Stimulated activated CD8-positive, alpha-beta memory T cell treated with anti-CD3 and anti-CD28 coated beads, Interleukin-15, amount 100 ng/mL, for 24 hours (primary cell): Measurements from ENCODE around the gene LMNTD2.

ENCODE experiments used
- DNase-seq: peaks from one replicate; pipeline ENCODE4 v3.0.0-alpha.2; 2020; ENCODE audit warnings: low read depth

Gene LMNTD2

GRCh38 chr11:508956-509355 lies 51.6 kb downstream of the LMNTD2 start:
- DNase-seq: no peak

GRCh38 chr11:507727-508515 lies 52.6 kb downstream of the LMNTD2 start:
- DNase-seq: no peak

- peak; percentile 100 for DNase-seq
Measured at GRCh38 chr11:506995-507726, 53.4 kb downstream of the LMNTD2 start, which contains the start of gene RNH1. RNH1 (minus strand) TSS chr11:507242; CDS start chr11:502162, 5,080 bp downstream.

GRCh38 chr11:506238-506994 lies 54.1 kb downstream of the LMNTD2 start:
- peak; percentile 98 for DNase-seq

GRCh38 chr11:504994-505344 lies 55.6 kb downstream of the LMNTD2 start:
- DNase-seq: no peak
